ENCODE data around the gene IQGAP3. TPM values are rescaled to one million over a fixed set of nuclear protein-coding genes. Genes with fewer than 3 reads are reported as not detected.

The IQGAP3 gene
- polyA plus RNA-seq, 1 donor from 2014 or later: not detected

GRCh38 chr1:156475568-156476500 lies 96.5 kb downstream of the IQGAP3 start:
- Histone ChIP-seq H3K36me3 (ENCODE audit: insufficient read depth, low read length) (peaks cover 12% of the 10 kb centered on the region), H3K4me3 (ENCODE audit: low read length) (no peak overlapping the region), H3K9ac (ENCODE audit: low read length) (no peak overlapping the region), H4K20me1 (ENCODE audit: insufficient read depth) (no peaks in the 10 kb centered on the region), H3F3A (ENCODE audit: insufficient read depth, low read length, poor library complexity, severe bottlenecking) (no peaks in the 10 kb centered on the region), H3K27me3 (ENCODE audit: insufficient read depth, low read depth, low read length) (no peaks in the 10 kb centered on the region), H3K4me2 (ENCODE audit: low read length) (no peak overlapping the region), H2AFZ (ENCODE audit: low read depth, low read length) (no peak overlapping the region), H3K9me2 (ENCODE audit: insufficient read depth, low read length) (no peaks in the 10 kb centered on the region), H3K79me2 (replicated peaks; ENCODE audit: insufficient read depth, low read length) (no peaks in the 10 kb centered on the region), H3K9me3 (ENCODE audit: low read length) (no peaks in the 10 kb centered on the region), H3K27ac (ENCODE audit: low read length) (no peak overlapping the region)
- TF ChIP-seq TAF1 (IDR thresholded peaks at IDR 0.05; ENCODE audit: low read depth) (no peak), EP300 (conservative IDR thresholded peaks at IDR 0.05; ENCODE audit: poor library complexity, severe bottlenecking) (no peak), RAD21 (conservative IDR thresholded peaks at IDR 0.05) (no peak), MXI1 (conservative IDR thresholded peaks at IDR 0.05; ENCODE audit: poor library complexity, severe bottlenecking) (no peak), SMC3 (conservative IDR thresholded peaks at IDR 0.05; ENCODE audit: poor library complexity) (no peak), REST (IDR thresholded peaks at IDR 0.05; ENCODE audit: borderline replicate concordance) (no peak), EZH2 (IDR thresholded peaks at IDR 0.05; ENCODE audit: borderline replicate concordance, insufficient read depth, low read length, poor library complexity, severe bottlenecking) (no peak), CTCF (IDR thresholded peaks at IDR 0.05; ENCODE audit: poor library complexity, severe bottlenecking) (no peak), POLR2AphosphoS5 (IDR thresholded peaks at IDR 0.05) (no peak)

Small RNA genes lying within 50 kb of the gene (small RNA-seq; reads per million reads assigned to genes)
- gene RF00019: 0 to 1.2 (median 0) reads per million in 3 experiments

Other genes with a start within 250 kb of the IQGAP3 start
- gene CCT3, start 234.3 kb downstream of the IQGAP3 start, polyA plus RNA-seq: 288 and 326 TPM in 2 replicates
- not detected in 2 replicates for gene TSACC, start 234.0 kb downstream of the IQGAP3 start, polyA plus RNA-seq
- not detected in 2 replicates for gene RHBG, start 203.4 kb downstream of the IQGAP3 start, polyA plus RNA-seq
- 4.7 and 5.2 TPM in 2 replicates for gene MEF2D, start 71.8 kb downstream of the IQGAP3 start, polyA plus RNA-seq
- not detected in 2 replicates for gene TTC24, start 7.2 kb upstream of the IQGAP3 start, polyA plus RNA-seq
- 95.7 and 111 TPM in 2 replicates for gene NAXE, start 19.2 kb upstream of the IQGAP3 start, polyA plus RNA-seq
- 1.3 and 3.9 TPM in 2 replicates for gene GPATCH4, start 28.9 kb upstream of the IQGAP3 start, polyA plus RNA-seq
- 22.9 and 24.6 TPM in 2 replicates for gene HAPLN2, start 46.9 kb upstream of the IQGAP3 start, polyA plus RNA-seq
- gene BCAN, start 69.6 kb upstream of the IQGAP3 start, polyA plus RNA-seq: 0.58 TPM in 1 of 2 replicates, not detected in the other
- 9.9 and 13.7 TPM in 2 replicates for gene NES, start 104.8 kb upstream of the IQGAP3 start, polyA plus RNA-seq
- 3.4 and 7.7 TPM in 2 replicates for gene CRABP2, start 133.0 kb upstream of the IQGAP3 start, polyA plus RNA-seq
- gene METTL25B, start 155.9 kb upstream of the IQGAP3 start, polyA plus RNA-seq: 11.9 and 13.1 TPM in 2 replicates
- gene ISG20L2, start 156.2 kb upstream of the IQGAP3 start, polyA plus RNA-seq: 8.5 and 13.1 TPM in 2 replicates
- 34.4 and 56.5 TPM in 2 replicates for gene MRPL24, start 168.5 kb upstream of the IQGAP3 start, polyA plus RNA-seq
- 138 and 146 TPM in 2 replicates for gene HDGF, start 179.1 kb upstream of the IQGAP3 start, polyA plus RNA-seq
- gene PRCC, start 195.0 kb upstream of the IQGAP3 start, polyA plus RNA-seq: 17.5 and 23.3 TPM in 2 replicates
- gene SH2D2A, start 244.3 kb upstream of the IQGAP3 start, polyA plus RNA-seq: not detected in 2 replicates